Measurements from ENCODE around the gene GDI2. TPM values are rescaled to one million over a fixed set of nuclear protein-coding genes. Genes with fewer than 3 reads are reported as not detected.

The GDI2 gene
- total RNA-seq, 1 experiment from 2014 or later: 144 TPM

DNA sequence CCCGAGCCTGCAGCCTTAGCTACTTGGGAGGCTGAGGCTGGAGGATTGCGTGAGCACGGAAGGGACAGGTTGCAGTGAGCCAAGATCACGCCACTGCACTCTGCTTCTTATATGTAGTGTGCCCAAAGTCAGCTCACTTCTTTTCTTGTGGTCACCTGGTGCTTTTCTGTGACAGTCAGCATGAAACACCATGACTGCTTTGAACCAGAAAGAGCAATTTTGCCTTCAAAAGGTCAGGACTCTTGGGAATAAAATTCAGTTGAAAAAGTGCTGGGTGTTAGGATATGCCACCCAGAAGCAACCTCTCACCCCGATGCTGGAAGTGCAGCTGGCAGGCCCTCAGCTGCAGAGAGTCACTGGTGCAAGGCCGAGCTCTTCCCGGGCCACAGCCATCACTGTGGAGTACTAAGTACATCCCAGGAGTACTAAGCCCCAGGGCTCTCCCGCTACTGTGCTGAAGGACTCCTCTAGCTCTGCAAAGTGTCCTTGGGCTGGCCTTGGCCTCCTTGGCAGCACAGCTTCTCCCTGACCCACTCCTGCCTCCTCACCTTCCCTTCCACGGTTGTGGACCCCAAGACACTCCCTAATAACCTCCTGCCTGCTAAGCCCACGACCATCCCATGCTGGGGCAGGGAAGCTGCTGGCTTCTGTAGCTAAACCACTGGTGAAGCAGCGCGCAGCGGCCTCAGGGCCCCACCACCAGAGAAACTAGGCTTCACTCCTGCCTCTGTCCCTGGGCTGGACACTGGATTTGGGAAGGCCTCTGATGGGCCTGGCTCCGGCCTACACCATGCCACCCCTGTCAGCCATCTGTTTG is 17.6 kb upstream of the GDI2 start:
- Histone ChIP-seq H3K9ac (ENCODE audit: low read length) (no peak overlapping the region), H3K9me3 (ENCODE audit: control insufficient read depth in 1 of 2, insufficient read depth in 1 of 2, low read depth in 1 of 2, low read length in 2 of 2) (no peaks in the 10 kb centered on the region), H3K36me3 (ENCODE audit: control insufficient read depth in 1 of 2, insufficient read depth in 2 of 2, low read length in 2 of 2) (no peaks in the 10 kb centered on the region), H4K20me1 (ENCODE audit: insufficient read depth) (no peaks in the 10 kb centered on the region), H3K27me3 (ENCODE audit: insufficient read depth, low read length) (no peaks in the 10 kb centered on the region), H3K9me2 (ENCODE audit: insufficient read depth) (no peaks in the 10 kb centered on the region), H3K27ac (ENCODE audit: low read depth, low read length) (no peak overlapping the region), H3K4me2 (ENCODE audit: low read length) (no peak overlapping the region), H2AFZ (ENCODE audit: low read depth, low read length, poor library complexity, severe bottlenecking) (no peak overlapping the region), H3K79me2 (ENCODE audit: insufficient read depth, low read length) (no peaks in the 10 kb centered on the region), H3K4me3 (replicated peaks in 1 of 2; ENCODE audit: low read depth in 1 of 2, low read length in 2 of 2) (no peak overlapping the region), H3K4me1 (ENCODE audit: control insufficient read depth in 1 of 2, insufficient read depth in 2 of 2, low read length in 2 of 2) (peaks cover 2 to 8% of the 10 kb centered on the region in 2 experiments; a peak in 3 of 4 replicates)
- DNase-seq (ENCODE audit: low read depth, low spot score): no peak
- RAD21 ChIA-PET (ENCODE audit: low non-redundant PET in 1 of 2, low total read pairs in 2 of 2, uncharacterized antibody in 2 of 2, unreplicated experiment in 2 of 2): no interaction called here
- no peak for ATAC-seq
- intact Hi-C loops (cut with micrococcal nuclease): no loop called here
- no peak for TF ChIP-seq YY1 (IDR thresholded peaks at IDR 0.05; ENCODE audit: extremely low read depth, insufficient replicate concordance, low read depth, low read length)
- no peak for TF ChIP-seq TCF7L2 (IDR thresholded peaks at IDR 0.05; ENCODE audit: borderline replicate concordance, extremely low read depth, insufficient read depth, insufficient read length)
- TF ChIP-seq, protein P1, sequence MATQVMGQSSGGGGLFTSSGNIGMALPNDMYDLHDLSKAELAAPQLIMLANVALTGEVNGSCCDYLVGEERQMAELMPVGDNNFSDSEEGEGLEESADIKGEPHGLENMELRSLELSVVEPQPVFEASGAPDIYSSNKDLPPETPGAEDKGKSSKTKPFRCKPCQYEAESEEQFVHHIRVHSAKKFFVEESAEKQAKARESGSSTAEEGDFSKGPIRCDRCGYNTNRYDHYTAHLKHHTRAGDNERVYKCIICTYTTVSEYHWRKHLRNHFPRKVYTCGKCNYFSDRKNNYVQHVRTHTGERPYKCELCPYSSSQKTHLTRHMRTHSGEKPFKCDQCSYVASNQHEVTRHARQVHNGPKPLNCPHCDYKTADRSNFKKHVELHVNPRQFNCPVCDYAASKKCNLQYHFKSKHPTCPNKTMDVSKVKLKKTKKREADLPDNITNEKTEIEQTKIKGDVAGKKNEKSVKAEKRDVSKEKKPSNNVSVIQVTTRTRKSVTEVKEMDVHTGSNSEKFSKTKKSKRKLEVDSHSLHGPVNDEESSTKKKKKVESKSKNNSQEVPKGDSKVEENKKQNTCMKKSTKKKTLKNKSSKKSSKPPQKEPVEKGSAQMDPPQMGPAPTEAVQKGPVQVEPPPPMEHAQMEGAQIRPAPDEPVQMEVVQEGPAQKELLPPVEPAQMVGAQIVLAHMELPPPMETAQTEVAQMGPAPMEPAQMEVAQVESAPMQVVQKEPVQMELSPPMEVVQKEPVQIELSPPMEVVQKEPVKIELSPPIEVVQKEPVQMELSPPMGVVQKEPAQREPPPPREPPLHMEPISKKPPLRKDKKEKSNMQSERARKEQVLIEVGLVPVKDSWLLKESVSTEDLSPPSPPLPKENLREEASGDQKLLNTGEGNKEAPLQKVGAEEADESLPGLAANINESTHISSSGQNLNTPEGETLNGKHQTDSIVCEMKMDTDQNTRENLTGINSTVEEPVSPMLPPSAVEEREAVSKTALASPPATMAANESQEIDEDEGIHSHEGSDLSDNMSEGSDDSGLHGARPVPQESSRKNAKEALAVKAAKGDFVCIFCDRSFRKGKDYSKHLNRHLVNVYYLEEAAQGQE (IDR thresholded peaks at IDR 0.05; ENCODE audit: low read depth): no peak
- TF ChIP-seq ELF1 (IDR thresholded peaks at IDR 0.05; ENCODE audit: borderline replicate concordance, low read depth): no peak
- no peak for TF ChIP-seq JUND (IDR thresholded peaks at IDR 0.05)
- TF ChIP-seq, protein P2, sequence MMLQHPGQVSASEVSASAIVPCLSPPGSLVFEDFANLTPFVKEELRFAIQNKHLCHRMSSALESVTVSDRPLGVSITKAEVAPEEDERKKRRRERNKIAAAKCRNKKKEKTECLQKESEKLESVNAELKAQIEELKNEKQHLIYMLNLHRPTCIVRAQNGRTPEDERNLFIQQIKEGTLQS (IDR thresholded peaks at IDR 0.05): no peak
- no peak for TF ChIP-seq FOSL1 (IDR thresholded peaks at IDR 0.05; ENCODE audit: low read depth)
- no peak for TF ChIP-seq EZH2 (IDR thresholded peaks at IDR 0.05)
- no TSS peak for BruUV-seq (replicated peaks)
- POLR2A ChIA-PET: no interaction called here
- CTCF ChIA-PET: no interaction called here
